Kidney epithelial cell (primary cell): ENCODE data around the gene OAT. TPM values are rescaled to one million over a fixed set of nuclear protein-coding genes. Genes with fewer than 3 reads are reported as not detected.

Experiments
- DNase-seq: peaks from one replicate; pipeline ENCODE4 v3.0.0-alpha.2; 2010; ENCODE audit warnings: low read depth
- H3K27me3 ChIP-seq: 2 replicates; pipeline ENCODE4 v1.6.0; 2011; ENCODE audit warnings: low read length; ENCODE audit not compliant: control insufficient read depth, insufficient read depth
- H3K36me3 ChIP-seq: 2 replicates; pipeline ENCODE4 v1.5.1; 2011; ENCODE audit warnings: low read length; ENCODE audit not compliant: control insufficient read depth, insufficient read depth
- H3K4me3 ChIP-seq: 2 replicates; pipeline ENCODE4 v1.5.1; 2011; ENCODE audit warnings: low read depth, mild to moderate bottlenecking, control low read depth, low read length
- total RNA-seq: library from RNA; depleted of rRNA; stranded (reverse); fragments of >200 nt; gene quantifications from 2 replicates; pipeline ENCODE4 v1.2.3, GENCODE V29; 2015
- TF ChIP-seq, protein P1 (sequence below): IDR thresholded peaks from 2 replicates; pipeline ENCODE4 v1.5.1; 2011; ENCODE audit warnings: mild to moderate bottlenecking, moderate library complexity, low read length, control low read depth, inconsistent platforms; ENCODE audit not compliant: insufficient read depth, poor library complexity, severe bottlenecking

Gene OAT
- total RNA-seq, 1 donor from 2014 or later: 64.8 TPM

DNA sequence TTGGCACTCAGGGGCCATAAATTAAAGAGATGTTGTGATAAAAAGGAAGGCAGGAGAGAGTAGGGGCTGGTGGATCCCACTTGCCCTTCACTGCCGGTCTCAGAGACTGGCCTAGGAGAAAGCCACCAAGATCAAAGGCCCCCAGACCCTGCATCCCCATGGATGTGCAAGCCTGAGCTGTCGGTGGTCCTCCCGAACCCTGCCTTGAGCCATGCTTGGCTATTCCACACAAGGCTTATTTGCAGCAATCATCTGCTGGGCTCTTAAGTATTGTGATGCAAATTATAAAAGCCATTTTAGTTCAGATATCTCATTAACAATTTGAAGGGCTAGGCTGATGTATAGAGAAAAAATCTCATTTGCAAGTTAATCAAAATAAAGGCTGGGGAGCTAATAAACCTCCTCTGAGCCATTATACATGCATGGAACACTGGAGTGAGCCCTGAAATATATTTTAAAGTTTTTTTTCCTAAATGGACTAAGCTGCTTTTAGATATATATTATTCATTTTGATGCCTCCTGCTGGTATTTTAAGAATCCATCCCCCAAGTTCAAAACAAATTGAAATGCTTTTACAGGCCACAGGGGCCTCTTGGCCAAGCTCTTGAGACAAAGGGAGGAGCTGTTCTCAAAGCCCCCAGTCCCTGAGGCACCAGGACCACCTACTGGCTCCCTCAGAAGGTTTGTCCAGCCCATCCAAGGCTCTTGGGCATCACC is 28.1 kb downstream of the OAT start:
- TF ChIP-seq, protein P1, sequence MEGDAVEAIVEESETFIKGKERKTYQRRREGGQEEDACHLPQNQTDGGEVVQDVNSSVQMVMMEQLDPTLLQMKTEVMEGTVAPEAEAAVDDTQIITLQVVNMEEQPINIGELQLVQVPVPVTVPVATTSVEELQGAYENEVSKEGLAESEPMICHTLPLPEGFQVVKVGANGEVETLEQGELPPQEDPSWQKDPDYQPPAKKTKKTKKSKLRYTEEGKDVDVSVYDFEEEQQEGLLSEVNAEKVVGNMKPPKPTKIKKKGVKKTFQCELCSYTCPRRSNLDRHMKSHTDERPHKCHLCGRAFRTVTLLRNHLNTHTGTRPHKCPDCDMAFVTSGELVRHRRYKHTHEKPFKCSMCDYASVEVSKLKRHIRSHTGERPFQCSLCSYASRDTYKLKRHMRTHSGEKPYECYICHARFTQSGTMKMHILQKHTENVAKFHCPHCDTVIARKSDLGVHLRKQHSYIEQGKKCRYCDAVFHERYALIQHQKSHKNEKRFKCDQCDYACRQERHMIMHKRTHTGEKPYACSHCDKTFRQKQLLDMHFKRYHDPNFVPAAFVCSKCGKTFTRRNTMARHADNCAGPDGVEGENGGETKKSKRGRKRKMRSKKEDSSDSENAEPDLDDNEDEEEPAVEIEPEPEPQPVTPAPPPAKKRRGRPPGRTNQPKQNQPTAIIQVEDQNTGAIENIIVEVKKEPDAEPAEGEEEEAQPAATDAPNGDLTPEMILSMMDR: no peak
- Histone ChIP-seq H3K27me3 (no peaks in the 10 kb centered on the region), H3K36me3 (no peaks in the 10 kb centered on the region), H3K4me3 (no peak overlapping the region)
- no peak for DNase-seq

DNA sequence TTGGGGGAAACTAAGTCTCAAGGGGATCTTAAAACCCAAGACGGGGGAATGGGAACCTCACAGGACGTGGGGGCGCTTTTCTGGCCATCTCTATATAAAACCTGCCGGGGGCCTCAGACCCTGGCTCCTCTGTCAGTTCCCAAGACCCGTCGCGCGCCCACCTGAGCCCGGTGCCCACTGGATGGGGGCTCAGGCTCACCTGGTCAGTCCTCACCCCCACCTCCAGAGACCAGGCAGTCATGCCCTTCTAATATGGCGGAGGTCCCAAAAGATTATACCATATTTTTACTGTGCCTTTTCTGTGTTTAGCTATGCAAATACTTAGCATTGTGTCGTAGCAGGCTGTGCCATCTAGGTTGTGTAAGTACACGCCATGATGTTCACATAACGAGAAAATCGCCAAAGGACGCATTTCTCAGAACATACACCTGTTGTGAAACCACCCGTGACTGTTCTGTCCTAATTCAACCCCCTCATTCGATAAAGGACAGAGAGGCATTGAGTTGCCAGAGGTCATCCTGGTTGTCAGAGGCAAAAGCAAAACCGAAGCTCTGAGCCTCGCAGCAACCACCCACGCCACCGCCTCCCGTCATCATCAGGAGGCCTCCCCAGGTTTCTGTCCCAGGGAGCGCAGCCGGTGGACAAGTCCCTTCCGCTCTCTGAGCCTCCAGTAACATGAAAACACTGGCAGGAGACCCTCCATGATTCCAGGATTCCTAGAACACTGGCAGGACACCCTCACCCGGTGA is 28.9 kb downstream of the OAT start:
- DNase-seq: no peak
- Histone ChIP-seq H3K36me3 (no peaks in the 10 kb centered on the region), H3K4me3 (no peak overlapping the region), H3K27me3 (peaks cover under 1% of the 10 kb centered on the region)
- TF ChIP-seq, protein P1: no peak

DNA sequence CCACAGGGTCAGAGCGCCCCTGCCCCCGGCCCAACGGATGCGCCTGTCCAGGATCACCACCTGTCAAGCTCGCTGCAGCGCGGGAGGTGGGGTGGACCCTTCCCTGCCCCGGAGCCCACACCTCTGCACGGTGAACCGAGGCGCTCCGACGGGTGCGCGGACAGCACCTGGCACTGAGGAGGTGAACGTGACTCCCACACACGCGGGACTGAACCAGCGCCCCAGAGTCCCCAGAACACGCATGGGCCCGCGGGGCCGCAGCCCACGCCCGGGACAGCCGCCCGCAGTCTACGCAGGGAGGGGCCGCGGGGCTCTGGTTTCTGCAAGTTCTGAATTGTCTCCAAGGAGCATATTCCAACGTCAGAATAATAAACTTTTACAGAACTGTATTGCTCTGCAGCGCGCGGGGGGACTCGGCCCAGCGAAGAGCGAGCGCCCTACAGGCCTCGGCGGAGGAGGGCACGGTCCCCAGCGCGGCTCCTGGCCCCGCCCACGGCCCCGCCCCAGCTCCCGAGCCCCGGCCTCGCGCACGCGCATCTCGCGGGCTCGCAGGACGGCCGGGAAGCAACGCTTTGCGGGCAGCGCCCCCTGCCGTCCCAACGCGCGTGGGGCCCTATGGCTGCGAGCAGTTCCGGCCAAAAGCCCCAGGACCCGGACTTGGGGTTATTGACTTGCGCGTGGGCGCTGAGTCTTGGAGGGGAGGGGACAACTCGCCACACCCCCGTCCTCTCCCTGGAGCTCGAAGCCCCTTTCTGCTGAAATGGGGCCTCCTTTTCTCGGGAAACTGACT is 29.7 kb downstream of the OAT start:
- no peak for DNase-seq
- TF ChIP-seq, protein P1: peak; percentile 82

DNA sequence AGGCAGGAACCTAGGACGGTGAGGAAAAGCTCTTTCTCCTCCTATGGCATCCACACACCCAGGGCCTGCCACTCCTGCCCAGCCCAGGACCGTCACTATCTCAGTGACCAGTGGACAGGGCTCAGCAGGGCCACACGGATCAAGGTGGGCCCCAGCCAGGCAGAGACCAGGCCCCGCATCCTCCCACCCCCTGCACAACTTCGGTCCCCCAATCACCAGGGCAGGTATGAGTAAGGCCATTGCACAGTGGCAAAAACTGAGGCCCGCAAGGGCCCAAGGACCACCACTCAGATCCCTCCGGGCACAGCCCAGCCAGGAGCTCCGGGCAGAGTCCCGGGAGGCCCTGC is 30.3 kb downstream of the OAT start:
- TF ChIP-seq, protein P1: no peak
- peak overlapping the region; percentile 38 for H3K4me3 ChIP-seq
- no peak for DNase-seq

More for the DNA sequence above, 29.7 kb downstream of the OAT start:
- Histone ChIP-seq H3K27me3 (peaks cover 4% of the 10 kb centered on the region), H3K4me3 (peak overlapping the region; percentile 38), H3K36me3 (no peaks in the 10 kb centered on the region)

DNA sequence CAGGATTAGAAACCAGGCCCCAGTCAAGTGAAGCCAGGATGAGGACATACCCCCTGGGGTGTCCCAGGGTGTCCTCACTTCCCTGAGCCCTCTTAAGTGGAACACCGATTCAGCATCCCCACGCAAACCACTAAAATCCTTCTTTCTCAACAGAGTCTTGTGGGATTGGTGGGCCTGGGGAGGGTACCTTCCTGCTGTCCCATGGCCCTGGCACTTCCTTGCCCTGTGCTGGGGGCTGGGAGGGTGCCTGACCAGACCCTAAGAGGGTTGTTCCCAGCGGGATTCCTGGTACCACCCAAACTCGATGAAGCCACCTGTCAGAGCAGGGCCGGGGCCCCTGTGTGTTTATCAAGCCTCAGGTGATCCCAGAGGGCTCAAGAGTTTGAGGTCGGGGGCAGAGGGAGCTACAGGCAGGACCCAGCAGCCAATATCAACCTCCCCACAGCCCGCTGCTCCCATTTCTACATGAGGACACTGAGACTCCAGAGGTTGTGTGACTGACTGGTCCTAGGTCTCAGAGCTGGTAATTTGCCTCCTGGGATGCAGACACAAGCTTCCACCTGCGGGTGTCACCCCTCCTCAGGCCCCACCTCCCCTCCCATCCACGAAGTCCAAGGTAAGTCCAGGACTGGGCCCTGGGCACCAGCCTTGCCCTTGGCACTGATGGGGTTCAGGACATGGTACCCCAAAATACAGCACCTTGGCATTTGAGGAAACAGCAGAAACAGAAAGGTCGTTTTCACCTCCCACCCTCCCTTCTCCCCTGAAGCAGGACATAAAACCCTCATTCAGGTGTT is 31.4 kb downstream of the OAT start:
- TF ChIP-seq, protein P1: peak; percentile 11
- H3K36me3 ChIP-seq: no peaks in the 10 kb centered on the region
- peaks cover 4% of the 10 kb centered on the region for H3K27me3 ChIP-seq
- H3K4me3 ChIP-seq: no peak overlapping the region
- no peak for DNase-seq

More for the DNA sequence above, 30.3 kb downstream of the OAT start:
- peaks cover 4% of the 10 kb centered on the region for H3K27me3 ChIP-seq
- H3K36me3 ChIP-seq: no peaks in the 10 kb centered on the region
